Heart left ventricle (tissue), 16 donors: ENCODE measurements around the gene FARP1. TPM values are rescaled to one million over a fixed set of nuclear protein-coding genes. Genes with fewer than 3 reads are reported as not detected.

Experiments used
- ATAC-seq, 4 donors: fragments of 200-7000 bp; cut with Tn5 transposase; one replicate each; pipeline ENCODE4 v1.9.1; 2020 to 2022; ENCODE audit warnings: moderate library complexity in 4 of 4, mild to moderate bottlenecking in 3 of 4, moderate number of reproducible peaks in 1 of 4
- DNase-seq, 5 donors: peaks; one replicate each; pipeline ENCODE4 v3.0.0-alpha.2; 2020
- H3K27ac ChIP-seq, 12 donors: fragments of 200-600 bp; sonication (generic) in 4 of 12; one replicate each; pipeline versions ENCODE4 v1.5.0 to v1.8.0; 2016 to 2022; ENCODE audit warnings: mild to moderate bottlenecking in 2 of 12
- H3K27me3 ChIP-seq, 9 donors: fragments of 200-600 bp; sonication (generic) in 2 of 9; one replicate each; pipeline versions ENCODE4 v1.5.1 to v1.8.0; 2016 to 2022; ENCODE audit warnings: mild to moderate bottlenecking in 3 of 9
- H3K36me3 ChIP-seq, 9 donors: fragments of 200-600 bp; sonication (generic) in 2 of 9; one replicate each; pipeline versions ENCODE4 v1.5.0 to v1.8.0; 2018 to 2022; ENCODE audit warnings: mild to moderate bottlenecking in 2 of 9
- H3K4me1 ChIP-seq, 12 donors: fragments of 200-600 bp; sonication (generic) in 4 of 12; one replicate each; pipeline versions ENCODE4 v1.5.0 to v1.8.0; 2016 to 2022; ENCODE audit warnings: mild to moderate bottlenecking in 3 of 12
- H3K4me3 ChIP-seq, 12 donors: fragments of 200-600 bp; sonication (generic) in 4 of 12; one replicate each; pipeline versions ENCODE4 v1.5.0 to v1.8.0; 2017 to 2022; ENCODE audit warnings: mild to moderate bottlenecking in 9 of 12, moderate library complexity in 4 of 12
- H3K9me3 ChIP-seq, 12 donors: fragments of 200-600 bp; sonication (generic) in 4 of 12; one replicate each; pipeline versions ENCODE4 v1.5.0 to v1.8.0; 2016 to 2022; ENCODE audit warnings: mild to moderate bottlenecking in 1 of 12
- CTCF ChIP-seq, 12 donors: fragments of 200-600 bp; sonication (generic) in 4 of 12; IDR thresholded peaks; one replicate each; pipeline versions ENCODE4 v1.5.0 to v1.8.0; 2018 to 2022; ENCODE audit warnings: antibody characterized with exemption in 12 of 12, mild to moderate bottlenecking in 5 of 12
- POLR2A ChIP-seq, 2 donors: fragments of 450-650 bp; IDR thresholded peaks; one replicate each; pipeline ENCODE4 v1.6.1; 2017; ENCODE audit warnings: antibody characterized with exemption in 2 of 2, mild to moderate bottlenecking in 2 of 2, moderate library complexity in 2 of 2
- WGBS, 4 donors: extraction: QIAGEN DNeasy Blood & Tissue Kit in 2 of 4; methylation state at CpG; one replicate each; pipeline versions ENCODE4 v1.1.5 to v1.1.7; 2013 to 2018; 5-methylcytosine and 5-hydroxymethylcytosine counted together
- intact Hi-C, 10 donors: fragments of 100-400 bp; cut with DNase I; formaldehyde crosslinking; loops; one replicate each; pipeline versions ENCODE4 v1.11.1 to v1.14.2; 2022
- polyA plus RNA-seq, 2 donors: library from polyadenylated mRNA; stranded (reverse); fragments of 200-250 nt; gene quantifications; one replicate each; pipeline ENCODE4 v1.2.3, GENCODE V29; 2013
- total RNA-seq, 9 donors: library from RNA; depleted of rRNA in 2 of 9; stranded (reverse); fragments of >200 nt in 2 of 9; fragmentation: NEBNext Ultra II Directional in 3 of 9; extraction: Animal tissue kit (Norgen Biotek cat#: 25700) in 3 of 9; gene quantifications; one replicate each; pipeline versions ENCODE4 v1.1.0 to v1.2.4, GENCODE V29; 2016 to 2023
- donor health status: ischemic (EF 13 %, LVEDD 7.1; RV severe dilation, severe dysfunction).
- donor health status: healthy with polysubstance abuse.
- donor health status: DM: no; HTN: yes; CAD: no.
- donor health status: DM: no; HTN: no; CAD: no.
- donor health status: ischemic (EF 25% LVEDD 6.9; RV normal size, moderate dysfunction).
- donor health status: ischemic (EF 25% LVEDD 5.7; RV mildly dilated, moderate dysfunction).
- donor health status: healthy.
- donor health status: DM: yes; HTN: yes; CAD: no.
- donor health status: ischemic (EF 35%, LVEDD 5.7; RV mildly dilated, moderate dysfunction).
- donor health status: nonischemic (EF 11% LVEDD 7.7; RV severe dilation, severe dysfunction).
- donor health status: DM: yes; HTN: yes; CAD: no.
- donor health status: PGD.
- donor health status: ischemic (EF 29% LVEDD 5.4; RV normal size, mild dysfunction).
- donor health status: nonischemic (EF 23%, LVEDD 6.1; RV moderate dilation, normal function).

Gene FARP1
- total and polyA plus RNA-seq, 11 donors: 7.7 to 51.8 (median 22.3) TPM

DNA sequence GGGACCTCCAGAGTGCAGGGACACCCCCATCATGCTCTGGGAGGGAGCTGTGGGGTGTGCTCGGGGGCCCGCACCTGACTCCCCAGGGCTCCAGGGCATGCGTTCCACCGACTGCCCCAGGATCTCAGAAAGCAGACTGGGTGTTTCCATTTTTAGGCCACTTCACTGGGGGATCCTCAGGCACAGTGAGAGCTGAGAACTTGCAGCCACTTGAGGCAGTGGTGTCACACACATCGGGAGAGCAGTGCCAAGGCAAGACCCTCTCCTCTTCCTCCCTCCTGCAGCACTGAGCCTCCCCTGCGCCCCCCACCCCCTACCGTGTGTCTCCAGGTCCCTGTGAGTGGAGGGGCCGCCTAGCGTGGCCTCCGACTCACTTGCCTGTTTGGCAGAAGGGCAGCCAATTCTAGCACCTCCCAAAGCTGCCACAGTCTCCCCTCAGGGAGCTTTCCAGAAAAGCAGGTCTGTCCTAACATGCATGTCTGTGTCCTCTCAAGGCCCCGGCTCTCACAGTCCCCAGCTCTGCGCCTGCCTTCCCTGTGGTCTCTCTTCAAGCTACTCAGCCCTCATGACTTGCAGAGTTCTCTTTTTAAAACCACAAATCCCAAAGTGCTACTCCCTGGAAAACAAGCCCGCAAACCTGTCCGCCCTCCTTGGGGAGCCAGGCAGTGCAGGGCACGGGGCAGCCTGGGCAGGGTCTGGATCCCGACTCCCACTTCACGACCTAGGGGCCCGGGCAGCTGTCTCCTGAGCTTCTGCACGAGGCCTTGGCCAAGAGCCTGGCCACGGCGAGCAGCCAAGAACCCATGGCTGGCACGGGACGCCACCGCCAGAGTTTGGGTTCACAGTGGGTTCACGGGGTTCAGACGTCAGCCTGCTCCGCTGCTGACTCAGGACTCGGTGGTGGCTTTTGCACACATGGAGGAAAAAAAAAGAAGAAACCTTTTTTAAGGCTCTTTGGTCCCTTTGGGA, 339.9 kb downstream of the FARP1 start:
- Histone ChIP-seq H3K27me3 (no peaks in the 10 kb centered on the region), H3K27ac (peak overlapping the region; percentile 31 to 83 (median 74)), H3K36me3 (peaks cover 0 to 7% (median 0%) of the 10 kb centered on the region in 9 donors), H3K4me1 (peaks cover 0 to 96% (median 84%) of the 10 kb centered on the region in 12 donors), H3K9me3 (no peaks in the 10 kb centered on the region), H3K4me3 (peak overlapping the region in 4 of 12 donors; percentile 7 to 25 (median 12))
- intact Hi-C loops: loop anchor here in 8 of 10 donors (5.0 to 10.0 kb wide), 4 partner anchors 35 to 172 kb away; partner anchors contain the start of gene STK24 (in 7 of the 8)
- TF ChIP-seq CTCF (IDR thresholded peaks at IDR 0.05): peak in 7 of 12 donors; percentile 23 to 50 (median 29)
- no peak for TF ChIP-seq POLR2A (IDR thresholded peaks at IDR 0.05)
- WGBS, 4 donors: 40 to 57% (median 48%) methylated on average over 24 to 28 of the region's 28 CpGs
- peak; percentile 74 to 87 (median 83) for DNase-seq
- peak; percentile 62 to 81 (median 77) for ATAC-seq

GRCh38 chr13:98483601-98484288, 340.9 kb downstream of the FARP1 start:
- H3K4me1 ChIP-seq: peaks cover 0 to 93% (median 85%) of the 10 kb centered on the region in 12 donors

More at GRCh38 chr13:98483601-98484288, 340.9 kb downstream of the FARP1 start:
- DNase-seq: no peak
- Histone ChIP-seq H3K36me3 (peaks cover 0 to 7% (median 0%) of the 10 kb centered on the region in 9 donors), H3K4me3 (peak overlapping the region in 3 of 12 donors; percentile 3 to 27 (median 6)), H3K9me3 (no peaks in the 10 kb centered on the region), H3K27me3 (no peaks in the 10 kb centered on the region), H3K27ac (peak overlapping the region in 11 of 12 donors; percentile 63 to 83 (median 73))
- WGBS, 4 donors: 65 to 67% (median 66%) methylated on average over 14 of the region's 14 CpGs
- intact Hi-C loops: loop anchor here in 8 of 10 donors (5.0 to 10.0 kb wide), 4 partner anchors 36 to 171 kb away; partner anchors contain the start of gene STK24 (in 7 of the 8)
- no peak for ATAC-seq
- TF ChIP-seq CTCF (IDR thresholded peaks at IDR 0.05) (no peak), POLR2A (IDR thresholded peaks at IDR 0.05) (no peak)
